Ascending aorta (tissue), 2 donors: ENCODE data around the gene GALT. TPM values are rescaled to one million over a fixed set of nuclear protein-coding genes. Genes with fewer than 3 reads are reported as not detected.

Source experiments
- DNase-seq, 2 donors: peaks; one replicate each; pipeline ENCODE4 v3.0.0-alpha.2; 2019; ENCODE audit warnings: low spot score in 2 of 2
- H3K27ac ChIP-seq, 2 donors: fragments of 200-600 bp; sonication (generic); one replicate each; pipeline ENCODE4 v1.5.1; 2016 to 2017; ENCODE audit warnings: mild to moderate bottlenecking in 1 of 2
- H3K27me3 ChIP-seq: fragments of 200-600 bp; sonication (generic); one replicate; pipeline ENCODE4 v1.5.1; 2017
- H3K36me3 ChIP-seq, 2 donors: fragments of 200-600 bp; sonication (generic); one replicate each; pipeline ENCODE4 v1.5.1; 2016
- H3K4me1 ChIP-seq, 2 donors: fragments of 200-600 bp; sonication (generic); one replicate each; pipeline ENCODE4 v1.5.1; 2016 to 2017; ENCODE audit warnings: mild to moderate bottlenecking in 1 of 2
- H3K4me3 ChIP-seq, 2 donors: fragments of 200-600 bp; sonication (generic); one replicate each; pipeline ENCODE4 v1.5.1; 2016 to 2017; ENCODE audit warnings: mild to moderate bottlenecking in 1 of 2
- H3K9me3 ChIP-seq, 2 donors: fragments of 200-600 bp; sonication (generic); one replicate each; pipeline ENCODE4 v1.5.1; 2016
- intact Hi-C: fragments of 100-400 bp; cut with DNase I; formaldehyde crosslinking; loops from one replicate; pipeline ENCODE4 v1.15.1; 2023
- total RNA-seq: library from RNA; depleted of rRNA; stranded (reverse); fragments of >200 nt; gene quantifications from one replicate; pipeline ENCODE4 v1.1.0, GENCODE V29; 2016
- TF ChIP-seq, protein P1 (sequence below), 3 experiments: fragments of 200-600 bp in 2 of 3; fragments of 450-650 bp in 1 of 3; sonication (generic) in 2 of 3; IDR thresholded peaks; one replicate each; pipeline ENCODE4 v1.5.1; 2016 to 2019; ENCODE audit warnings: antibody characterized with exemption in 3 of 3, mild to moderate bottlenecking in 1 of 3, moderate library complexity in 1 of 3

GALT gene
- total RNA-seq, 1 donor from 2014 or later = 28.3 TPM

DNA sequence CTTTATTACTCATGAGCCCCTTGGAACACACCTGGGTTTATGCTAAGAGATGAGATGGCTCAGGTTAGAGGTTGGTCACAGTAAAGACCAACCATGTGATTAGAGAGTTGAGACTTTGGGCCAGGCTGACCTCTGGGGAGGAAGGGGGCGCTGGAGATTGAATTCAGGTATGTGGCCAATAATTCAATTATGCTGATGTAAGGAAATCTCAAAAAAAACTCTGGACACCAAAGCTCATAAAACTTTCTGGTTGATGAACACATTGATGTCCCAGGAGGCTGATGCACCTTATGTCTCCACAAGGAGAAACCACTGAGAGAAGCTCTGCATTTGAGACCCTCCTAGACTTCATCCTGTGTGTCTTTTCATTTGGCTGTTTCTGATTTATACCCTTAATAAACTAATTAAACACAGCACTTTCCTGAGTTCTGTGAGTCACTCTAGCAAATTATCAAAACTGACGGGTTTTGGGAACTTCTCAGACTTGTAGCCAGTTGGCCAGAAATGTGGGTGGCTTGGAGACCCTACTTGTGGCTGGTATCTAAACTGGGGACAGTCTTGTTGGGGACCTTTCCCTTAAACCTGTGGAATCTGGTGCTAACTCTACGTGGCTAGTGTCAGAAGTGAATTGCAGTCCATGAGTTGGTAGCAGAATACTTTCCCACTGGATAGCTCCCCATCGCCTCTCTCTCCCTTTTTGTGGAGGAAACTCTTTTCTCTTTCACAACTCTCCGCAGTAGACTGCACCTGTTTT lies 23.5 kb downstream of the GALT start:
- TF ChIP-seq, protein P1, sequence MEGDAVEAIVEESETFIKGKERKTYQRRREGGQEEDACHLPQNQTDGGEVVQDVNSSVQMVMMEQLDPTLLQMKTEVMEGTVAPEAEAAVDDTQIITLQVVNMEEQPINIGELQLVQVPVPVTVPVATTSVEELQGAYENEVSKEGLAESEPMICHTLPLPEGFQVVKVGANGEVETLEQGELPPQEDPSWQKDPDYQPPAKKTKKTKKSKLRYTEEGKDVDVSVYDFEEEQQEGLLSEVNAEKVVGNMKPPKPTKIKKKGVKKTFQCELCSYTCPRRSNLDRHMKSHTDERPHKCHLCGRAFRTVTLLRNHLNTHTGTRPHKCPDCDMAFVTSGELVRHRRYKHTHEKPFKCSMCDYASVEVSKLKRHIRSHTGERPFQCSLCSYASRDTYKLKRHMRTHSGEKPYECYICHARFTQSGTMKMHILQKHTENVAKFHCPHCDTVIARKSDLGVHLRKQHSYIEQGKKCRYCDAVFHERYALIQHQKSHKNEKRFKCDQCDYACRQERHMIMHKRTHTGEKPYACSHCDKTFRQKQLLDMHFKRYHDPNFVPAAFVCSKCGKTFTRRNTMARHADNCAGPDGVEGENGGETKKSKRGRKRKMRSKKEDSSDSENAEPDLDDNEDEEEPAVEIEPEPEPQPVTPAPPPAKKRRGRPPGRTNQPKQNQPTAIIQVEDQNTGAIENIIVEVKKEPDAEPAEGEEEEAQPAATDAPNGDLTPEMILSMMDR (IDR thresholded peaks at IDR 0.05) = no peak
- no peaks in the 10 kb centered on the region for H3K27me3 ChIP-seq
- no peak overlapping the region for H3K27ac ChIP-seq
- H3K4me1 ChIP-seq = peaks cover 0 to 5% of the 10 kb centered on the region in 2 donors
- intact Hi-C loops = loop anchor here (5.0 to 10.0 kb wide), 4 partner anchors 343 to 1817 kb away; partner anchors contain the start of genes ATOSB, KIF24, NUDT2 and UNC13B
- H3K36me3 ChIP-seq = peaks cover 3 to 6% of the 10 kb centered on the region in 2 donors
- no peak overlapping the region for H3K4me3 ChIP-seq
- no peak for DNase-seq
- H3K9me3 ChIP-seq = no peaks in the 10 kb centered on the region

DNA sequence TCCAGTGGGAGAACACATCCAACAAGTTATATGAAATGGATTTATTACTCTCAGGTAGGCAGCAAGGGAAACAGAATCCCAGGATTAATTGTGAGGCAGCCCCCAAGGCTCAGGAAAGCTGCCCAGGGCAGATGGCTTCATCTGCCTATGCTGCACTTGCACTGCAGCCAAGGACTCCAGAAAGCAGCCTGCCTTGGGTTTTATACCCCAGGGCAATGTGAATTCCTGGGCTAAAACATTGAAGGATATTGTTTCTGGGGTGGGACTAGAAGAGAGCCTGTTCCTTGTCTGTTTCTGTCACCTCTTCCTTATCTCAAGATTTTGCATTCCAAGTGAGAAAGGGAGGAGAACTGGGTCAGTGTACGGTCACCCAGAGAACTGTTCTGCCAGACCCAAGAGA lies 24.8 kb downstream of the GALT start:
- H3K4me1 ChIP-seq = peaks cover 0 to 5% of the 10 kb centered on the region in 2 donors
- TF ChIP-seq, protein P1 (IDR thresholded peaks at IDR 0.05) = no peak
- no peak for DNase-seq
- no peak overlapping the region for H3K4me3 ChIP-seq
- H3K27ac ChIP-seq = no peak overlapping the region
- intact Hi-C loops = no loop called here
- no peaks in the 10 kb centered on the region for H3K9me3 ChIP-seq
- H3K36me3 ChIP-seq = peaks cover 3 to 6% of the 10 kb centered on the region in 2 donors
- H3K27me3 ChIP-seq = no peaks in the 10 kb centered on the region

DNA sequence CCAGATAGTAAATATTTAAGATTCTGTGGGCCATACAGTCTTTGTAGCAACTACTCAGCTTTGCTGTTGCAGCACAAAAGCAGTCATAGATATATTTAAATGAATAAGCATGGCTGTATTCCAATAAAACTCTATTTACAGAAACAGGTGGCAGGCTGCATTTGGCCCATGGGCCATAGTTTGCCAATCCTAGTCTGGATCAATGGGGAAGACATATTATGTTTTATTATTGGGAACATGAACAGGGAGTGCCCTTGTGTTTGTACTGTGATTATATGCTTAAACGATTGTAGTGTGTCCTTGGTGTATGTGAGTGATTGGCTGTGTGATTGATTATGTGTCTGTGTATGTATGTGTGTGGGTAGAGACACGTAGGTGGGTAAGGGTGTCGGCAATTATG lies 28.0 kb downstream of the GALT start:
- intact Hi-C loops = no loop called here
- no peak overlapping the region for H3K27ac ChIP-seq
- no peaks in the 10 kb centered on the region for H3K9me3 ChIP-seq
- peaks cover 0 to 3% of the 10 kb centered on the region in 2 donors for H3K36me3 ChIP-seq
- TF ChIP-seq, protein P1 (IDR thresholded peaks at IDR 0.05) = no peak
- H3K4me3 ChIP-seq = no peak overlapping the region
- no peaks in the 10 kb centered on the region for H3K4me1 ChIP-seq
- H3K27me3 ChIP-seq = no peaks in the 10 kb centered on the region
- DNase-seq = no peak

DNA sequence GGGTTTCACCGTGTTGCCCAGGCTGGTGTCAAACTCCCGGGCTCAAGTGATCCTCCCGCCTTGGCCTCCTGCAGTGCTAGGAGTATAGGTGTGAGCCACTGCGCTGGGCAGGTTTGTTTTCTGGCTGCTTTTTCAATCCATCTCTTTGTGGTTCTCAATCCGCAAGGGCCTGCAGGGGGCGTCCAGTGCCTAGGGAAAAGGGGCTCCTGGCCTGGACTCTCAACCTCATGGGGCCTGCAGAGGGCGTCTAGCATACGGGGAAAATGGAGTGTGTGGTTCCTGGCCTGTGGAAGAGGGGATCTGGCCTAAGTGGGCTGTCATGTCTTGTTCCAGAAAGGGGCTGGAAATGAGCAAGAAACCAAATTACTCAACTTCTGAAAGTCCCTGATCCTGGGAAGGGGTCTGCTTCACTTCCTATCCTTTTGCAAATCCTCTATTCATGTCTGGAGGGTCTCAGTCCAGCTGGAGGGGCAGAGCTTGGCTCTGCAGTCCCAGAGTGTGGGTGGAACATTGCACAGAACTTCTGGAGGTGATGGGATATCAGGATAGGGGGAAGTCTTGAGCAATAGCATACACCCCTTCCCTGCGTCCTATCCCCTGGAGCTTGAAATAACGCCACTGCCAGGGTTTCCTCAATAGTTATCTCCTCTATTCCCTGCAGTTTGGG lies 28.7 kb downstream of the GALT start:
- Histone ChIP-seq H3K36me3 (peaks cover 0 to 3% of the 10 kb centered on the region in 2 donors), H3K4me1 (no peaks in the 10 kb centered on the region), H3K9me3 (no peaks in the 10 kb centered on the region), H3K27me3 (no peaks in the 10 kb centered on the region), H3K27ac (no peak overlapping the region), H3K4me3 (no peak overlapping the region)
- intact Hi-C loops = no loop called here
- DNase-seq = peak in 1 of 2 donors; percentile 84
- TF ChIP-seq, protein P1 (IDR thresholded peaks at IDR 0.05) = peak; percentile 39 to 47 (median 47)

DNA sequence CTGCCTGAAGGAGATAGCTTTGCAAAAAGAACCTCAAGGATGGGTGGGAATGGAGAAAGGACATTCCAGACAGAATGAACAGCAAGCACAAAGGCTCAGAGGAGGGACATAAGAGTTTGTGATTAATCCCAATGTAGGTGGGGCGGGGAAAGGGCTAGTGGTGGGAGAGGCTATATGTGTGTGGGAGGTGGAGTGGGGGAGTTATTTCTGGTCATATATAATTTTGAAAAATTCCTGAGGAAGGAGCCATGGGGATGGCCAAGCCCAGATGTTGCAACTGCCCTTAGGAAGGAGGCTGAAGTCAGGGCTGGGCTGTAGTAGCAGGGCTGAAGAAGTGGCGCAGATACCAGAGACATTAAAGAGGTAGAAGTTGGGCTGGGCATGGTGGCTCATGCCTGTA lies 29.4 kb downstream of the GALT start:
- no peak for DNase-seq
- intact Hi-C loops = no loop called here
- H3K27me3 ChIP-seq = no peaks in the 10 kb centered on the region
- H3K4me3 ChIP-seq = no peak overlapping the region
- H3K27ac ChIP-seq = no peak overlapping the region
- TF ChIP-seq, protein P1 (IDR thresholded peaks at IDR 0.05) = no peak
- H3K9me3 ChIP-seq = no peaks in the 10 kb centered on the region
- H3K36me3 ChIP-seq = peaks cover 0 to 3% of the 10 kb centered on the region in 2 donors
- no peaks in the 10 kb centered on the region for H3K4me1 ChIP-seq
